Measurements from ENCODE around the gene IGFBP2.

The IGFBP2 gene, protein sequence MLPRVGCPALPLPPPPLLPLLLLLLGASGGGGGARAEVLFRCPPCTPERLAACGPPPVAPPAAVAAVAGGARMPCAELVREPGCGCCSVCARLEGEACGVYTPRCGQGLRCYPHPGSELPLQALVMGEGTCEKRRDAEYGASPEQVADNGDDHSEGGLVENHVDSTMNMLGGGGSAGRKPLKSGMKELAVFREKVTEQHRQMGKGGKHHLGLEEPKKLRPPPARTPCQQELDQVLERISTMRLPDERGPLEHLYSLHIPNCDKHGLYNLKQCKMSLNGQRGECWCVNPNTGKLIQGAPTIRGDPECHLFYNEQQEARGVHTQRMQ

DNA sequence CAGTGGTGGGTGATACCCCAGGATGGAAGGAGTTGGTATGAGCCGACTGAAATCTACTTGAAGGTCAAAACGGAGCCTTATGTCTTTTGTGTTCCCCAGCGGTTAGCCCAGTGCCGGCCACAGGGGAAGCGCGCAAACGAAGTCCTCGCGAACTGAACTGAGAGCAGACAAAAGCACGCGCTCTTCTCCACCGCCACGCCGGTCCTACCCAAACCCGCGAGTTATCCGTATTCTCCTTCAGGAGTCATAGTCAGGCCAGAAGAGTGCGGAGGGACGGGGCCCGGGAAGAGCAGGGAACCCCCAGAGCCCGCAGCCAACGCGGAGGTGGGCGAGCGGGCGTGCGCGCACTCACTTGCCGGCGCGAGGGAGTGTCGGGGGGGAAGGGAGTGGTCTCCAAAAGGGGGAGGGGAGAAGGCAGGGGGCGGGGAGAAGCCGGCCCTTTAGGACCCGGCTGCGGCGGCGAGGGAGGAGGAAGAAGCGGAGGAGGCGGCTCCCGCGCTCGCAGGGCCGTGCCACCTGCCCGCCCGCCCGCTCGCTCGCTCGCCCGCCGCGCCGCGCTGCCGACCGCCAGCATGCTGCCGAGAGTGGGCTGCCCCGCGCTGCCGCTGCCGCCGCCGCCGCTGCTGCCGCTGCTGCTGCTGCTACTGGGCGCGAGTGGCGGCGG is at the start of gene IGFBP2:
IGFBP2 (plus strand) TSS at position 469 of the 664 bp plus-strand sequence; CDS start at position 573, 104 bp downstream.
- no peaks in the 10 kb centered on the region for H3K9me3 ChIP-seq (ENCODE audit: severe bottlenecking)
- DNase-seq (ENCODE audit: low spot score) (peak; percentile 65), ATAC-seq (ENCODE audit: low read depth) (peak; percentile 11; the same call in 2 of the 3 replicates)
- peaks cover 26% of the 10 kb centered on the region for H3K4me1 ChIP-seq (ENCODE audit: insufficient read depth, poor library complexity, severe bottlenecking)
- TF ChIP-seq, protein P1, sequence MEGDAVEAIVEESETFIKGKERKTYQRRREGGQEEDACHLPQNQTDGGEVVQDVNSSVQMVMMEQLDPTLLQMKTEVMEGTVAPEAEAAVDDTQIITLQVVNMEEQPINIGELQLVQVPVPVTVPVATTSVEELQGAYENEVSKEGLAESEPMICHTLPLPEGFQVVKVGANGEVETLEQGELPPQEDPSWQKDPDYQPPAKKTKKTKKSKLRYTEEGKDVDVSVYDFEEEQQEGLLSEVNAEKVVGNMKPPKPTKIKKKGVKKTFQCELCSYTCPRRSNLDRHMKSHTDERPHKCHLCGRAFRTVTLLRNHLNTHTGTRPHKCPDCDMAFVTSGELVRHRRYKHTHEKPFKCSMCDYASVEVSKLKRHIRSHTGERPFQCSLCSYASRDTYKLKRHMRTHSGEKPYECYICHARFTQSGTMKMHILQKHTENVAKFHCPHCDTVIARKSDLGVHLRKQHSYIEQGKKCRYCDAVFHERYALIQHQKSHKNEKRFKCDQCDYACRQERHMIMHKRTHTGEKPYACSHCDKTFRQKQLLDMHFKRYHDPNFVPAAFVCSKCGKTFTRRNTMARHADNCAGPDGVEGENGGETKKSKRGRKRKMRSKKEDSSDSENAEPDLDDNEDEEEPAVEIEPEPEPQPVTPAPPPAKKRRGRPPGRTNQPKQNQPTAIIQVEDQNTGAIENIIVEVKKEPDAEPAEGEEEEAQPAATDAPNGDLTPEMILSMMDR (IDR thresholded peaks at IDR 0.05; ENCODE audit: poor library complexity, severe bottlenecking), result no peak
- peak within 1 kb of the TSS; percentile 75 for H3K4me3 ChIP-seq (ENCODE audit: severe bottlenecking)
- no peaks in the 10 kb centered on the region for H3K27me3 ChIP-seq (ENCODE audit: insufficient read depth, poor library complexity, severe bottlenecking)
- no peak within 1 kb of the TSS for H3K27ac ChIP-seq (ENCODE audit: poor library complexity, severe bottlenecking)
- no peaks in the 10 kb centered on the region for H3K36me3 ChIP-seq (ENCODE audit: low read depth)

DNA sequence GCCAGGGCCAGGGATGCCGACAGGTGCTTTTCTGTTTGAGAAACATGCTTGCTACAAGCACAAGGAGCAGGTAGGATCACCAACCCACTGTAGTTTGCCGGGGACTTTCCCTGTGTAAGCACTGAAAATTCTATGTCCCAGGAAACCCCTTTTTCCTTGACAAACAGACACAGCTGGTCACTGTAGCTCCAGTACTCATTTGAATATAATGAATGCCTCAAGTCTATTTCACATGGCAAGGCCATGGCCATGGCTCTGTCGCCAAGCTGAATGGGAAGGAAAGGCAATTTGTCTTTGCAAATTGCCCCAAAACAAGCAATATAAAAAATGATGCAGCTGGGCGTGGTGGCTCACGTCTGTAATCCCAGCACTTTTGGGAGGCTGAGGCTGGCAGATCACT is 49.6 kb upstream of the IGFBP2 start:
- no peak overlapping the region for H3K27ac ChIP-seq (ENCODE audit: poor library complexity, severe bottlenecking)
- H3K4me3 ChIP-seq (ENCODE audit: severe bottlenecking), result no peak overlapping the region
- no peaks in the 10 kb centered on the region for H3K9me3 ChIP-seq (ENCODE audit: severe bottlenecking)
- H3K27me3 ChIP-seq (ENCODE audit: insufficient read depth, poor library complexity, severe bottlenecking), result no peaks in the 10 kb centered on the region
- H3K4me1 ChIP-seq (ENCODE audit: insufficient read depth, poor library complexity, severe bottlenecking), result no peaks in the 10 kb centered on the region
- ATAC-seq (ENCODE audit: low read depth) (no peak), DNase-seq (ENCODE audit: low spot score) (no peak)
- TF ChIP-seq, protein P1 (IDR thresholded peaks at IDR 0.05; ENCODE audit: poor library complexity, severe bottlenecking), result no peak
- no peaks in the 10 kb centered on the region for H3K36me3 ChIP-seq (ENCODE audit: low read depth)

DNA sequence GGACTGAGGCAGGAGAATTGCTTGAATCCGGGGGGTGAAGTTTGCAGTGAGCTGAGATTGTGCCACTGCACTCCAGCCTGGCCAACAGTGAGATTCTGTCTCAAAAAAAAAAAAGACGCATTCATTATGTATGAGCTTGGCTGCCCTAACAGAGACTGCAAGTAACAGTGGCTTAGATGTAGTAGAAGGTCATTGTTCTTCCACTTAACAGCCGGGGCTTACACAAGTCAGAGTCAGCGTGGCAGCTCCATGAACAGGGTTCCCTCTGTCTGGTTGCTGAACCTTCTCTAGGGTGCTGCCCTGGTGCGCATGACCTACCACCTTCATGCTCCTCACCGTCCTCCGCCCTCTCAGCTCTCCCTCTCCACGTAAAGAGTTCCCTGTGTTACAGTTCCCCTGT is 49.1 kb upstream of the IGFBP2 start:
- TF ChIP-seq, protein P1 (IDR thresholded peaks at IDR 0.05; ENCODE audit: poor library complexity, severe bottlenecking), result no peak
- H3K27me3 ChIP-seq (ENCODE audit: insufficient read depth, poor library complexity, severe bottlenecking), result no peaks in the 10 kb centered on the region
- ATAC-seq (ENCODE audit: low read depth), result no peak
- H3K27ac ChIP-seq (ENCODE audit: poor library complexity, severe bottlenecking), result no peak overlapping the region
- H3K4me1 ChIP-seq (ENCODE audit: insufficient read depth, poor library complexity, severe bottlenecking), result no peaks in the 10 kb centered on the region
- H3K36me3 ChIP-seq (ENCODE audit: low read depth), result no peaks in the 10 kb centered on the region
- DNase-seq (ENCODE audit: low spot score), result no peak
- H3K4me3 ChIP-seq (ENCODE audit: severe bottlenecking), result no peak overlapping the region
- no peaks in the 10 kb centered on the region for H3K9me3 ChIP-seq (ENCODE audit: severe bottlenecking)

DNA sequence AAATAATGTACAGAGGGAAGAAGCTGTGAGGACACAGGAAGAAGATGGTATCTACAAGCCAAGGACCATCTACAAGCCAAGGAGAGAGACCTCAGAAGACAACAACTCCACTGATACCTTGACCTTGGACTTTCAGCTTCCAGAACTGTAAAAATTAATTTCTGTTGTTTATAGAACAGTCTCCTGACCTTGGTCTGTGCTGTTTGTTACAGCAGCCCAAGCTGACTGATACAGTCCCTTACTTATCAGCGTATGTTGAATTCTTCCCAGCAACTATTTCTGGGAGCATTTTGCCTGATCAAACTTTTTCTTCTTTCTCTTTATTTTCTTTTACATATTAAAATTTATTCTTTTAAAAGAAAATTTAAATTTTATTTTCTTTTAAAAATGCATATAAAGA is 47.8 kb upstream of the IGFBP2 start:
- ATAC-seq (ENCODE audit: low read depth) (no peak), DNase-seq (ENCODE audit: low spot score) (no peak)
- TF ChIP-seq, protein P1 (IDR thresholded peaks at IDR 0.05; ENCODE audit: poor library complexity, severe bottlenecking), result no peak
- no peaks in the 10 kb centered on the region for H3K36me3 ChIP-seq (ENCODE audit: low read depth)
- H3K27ac ChIP-seq (ENCODE audit: poor library complexity, severe bottlenecking), result no peak overlapping the region
- H3K4me3 ChIP-seq (ENCODE audit: severe bottlenecking), result no peak overlapping the region
- H3K4me1 ChIP-seq (ENCODE audit: insufficient read depth, poor library complexity, severe bottlenecking), result no peaks in the 10 kb centered on the region
- no peaks in the 10 kb centered on the region for H3K27me3 ChIP-seq (ENCODE audit: insufficient read depth, poor library complexity, severe bottlenecking)
- no peaks in the 10 kb centered on the region for H3K9me3 ChIP-seq (ENCODE audit: severe bottlenecking)
